ENCODE results near the gene PEX10.

Gene PEX10

GRCh38 chr1:2406451-2407041 is 5.8 kb downstream of the PEX10 start:
- Histone ChIP-seq H3K9me3 (ENCODE audit: control insufficient read depth in 2 of 2, low read length in 2 of 2) (no peaks in the 10 kb centered on the region), H3K4me1 (ENCODE audit: control insufficient read depth, insufficient read depth, low read length) (peaks cover 9% of the 10 kb centered on the region), H3K36me3 (ENCODE audit: control insufficient read depth in 2 of 2, insufficient read depth in 2 of 2, low read length in 2 of 2) (peaks cover 36 to 49% of the 10 kb centered on the region in 2 donors), H3K4me3 (ENCODE audit: low read length in 2 of 2) (no peak overlapping the region), H3K9ac (ENCODE audit: low read length in 2 of 2) (no peak overlapping the region), H3K27me3 (ENCODE audit: control insufficient read depth in 1 of 2, insufficient read depth in 2 of 2, low read length in 2 of 2) (no peaks in the 10 kb centered on the region), H3K27ac (ENCODE audit: low read length) (no peak overlapping the region)

- Histone ChIP-seq H3K27me3 (ENCODE audit: control insufficient read depth in 1 of 2, insufficient read depth in 2 of 2, low read length in 2 of 2) (no peaks in the 10 kb centered on the region), H3K4me3 (ENCODE audit: low read length in 2 of 2) (no peak overlapping the region), H3K27ac (ENCODE audit: low read length) (no peak overlapping the region), H3K4me1 (ENCODE audit: control insufficient read depth, insufficient read depth, low read length) (peaks cover 8% of the 10 kb centered on the region), H3K9me3 (ENCODE audit: control insufficient read depth in 2 of 2, low read length in 2 of 2) (no peaks in the 10 kb centered on the region), H3K36me3 (ENCODE audit: control insufficient read depth in 2 of 2, insufficient read depth in 2 of 2, low read length in 2 of 2) (peaks cover 38 to 52% of the 10 kb centered on the region in 2 donors), H3K9ac (ENCODE audit: low read length in 2 of 2) (no peak overlapping the region)
Observed at GRCh38 chr1:2405588-2406295, 6.6 kb downstream of the PEX10 start.

- Histone ChIP-seq H3K9ac (ENCODE audit: low read length in 2 of 2) (no peak overlapping the region), H3K4me3 (ENCODE audit: low read length in 2 of 2) (no peak overlapping the region), H3K36me3 (ENCODE audit: control insufficient read depth in 2 of 2, insufficient read depth in 2 of 2, low read length in 2 of 2) (peaks cover 45 to 59% of the 10 kb centered on the region in 2 donors), H3K27me3 (ENCODE audit: control insufficient read depth in 1 of 2, insufficient read depth in 2 of 2, low read length in 2 of 2) (no peaks in the 10 kb centered on the region), H3K9me3 (ENCODE audit: control insufficient read depth in 2 of 2, low read length in 2 of 2) (no peaks in the 10 kb centered on the region), H3K27ac (ENCODE audit: low read length) (peak overlapping the region; percentile 37), H3K4me1 (ENCODE audit: control insufficient read depth, insufficient read depth, low read length) (peaks cover 8% of the 10 kb centered on the region)
Observed at GRCh38 chr1:2404890-2405511, 7.4 kb downstream of the PEX10 start.

- H3K9me3 ChIP-seq (ENCODE audit: control insufficient read depth in 2 of 2, low read length in 2 of 2): no peaks in the 10 kb centered on the region
- peak overlapping the region in 1 of 2 donors; percentile 14 for H3K9ac ChIP-seq (ENCODE audit: low read length in 2 of 2)
- no peak overlapping the region for H3K4me3 ChIP-seq (ENCODE audit: low read length in 2 of 2)
- H3K36me3 ChIP-seq (ENCODE audit: control insufficient read depth in 2 of 2, insufficient read depth in 2 of 2, low read length in 2 of 2): peaks cover 52 to 66% of the 10 kb centered on the region in 2 donors
- peak overlapping the region; percentile 37 for H3K27ac ChIP-seq (ENCODE audit: low read length)
- H3K27me3 ChIP-seq (ENCODE audit: control insufficient read depth in 1 of 2, insufficient read depth in 2 of 2, low read length in 2 of 2): no peaks in the 10 kb centered on the region
- H3K4me1 ChIP-seq (ENCODE audit: control insufficient read depth, insufficient read depth, low read length): peaks cover 5% of the 10 kb centered on the region
Observed at GRCh38 chr1:2404142-2404889, 8.0 kb downstream of the PEX10 start.

GRCh38 chr1:2403273-2403672 is 9.1 kb downstream of the PEX10 start:
- H3K9me3 ChIP-seq (ENCODE audit: control insufficient read depth in 2 of 2, low read length in 2 of 2): no peaks in the 10 kb centered on the region
- peaks cover 59 to 66% of the 10 kb centered on the region in 2 donors for H3K36me3 ChIP-seq (ENCODE audit: control insufficient read depth in 2 of 2, insufficient read depth in 2 of 2, low read length in 2 of 2)
- no peak overlapping the region for H3K27ac ChIP-seq (ENCODE audit: low read length)
- H3K27me3 ChIP-seq (ENCODE audit: control insufficient read depth in 1 of 2, insufficient read depth in 2 of 2, low read length in 2 of 2): no peaks in the 10 kb centered on the region
- no peak overlapping the region for H3K9ac ChIP-seq (ENCODE audit: low read length in 2 of 2)
- no peak overlapping the region for H3K4me3 ChIP-seq (ENCODE audit: low read length in 2 of 2)
- H3K4me1 ChIP-seq (ENCODE audit: control insufficient read depth, insufficient read depth, low read length): peaks cover 5% of the 10 kb centered on the region

GRCh38 chr1:2402420-2402819 is 9.9 kb downstream of the PEX10 start:
- H3K4me1 ChIP-seq (ENCODE audit: control insufficient read depth, insufficient read depth, low read length): peaks cover 5% of the 10 kb centered on the region
- no peaks in the 10 kb centered on the region for H3K27me3 ChIP-seq (ENCODE audit: control insufficient read depth in 1 of 2, insufficient read depth in 2 of 2, low read length in 2 of 2)
- no peaks in the 10 kb centered on the region for H3K9me3 ChIP-seq (ENCODE audit: control insufficient read depth in 2 of 2, low read length in 2 of 2)
- H3K36me3 ChIP-seq (ENCODE audit: control insufficient read depth in 2 of 2, insufficient read depth in 2 of 2, low read length in 2 of 2): peaks cover 63 to 66% of the 10 kb centered on the region in 2 donors
- H3K9ac ChIP-seq (ENCODE audit: low read length in 2 of 2): no peak overlapping the region
- no peak overlapping the region for H3K27ac ChIP-seq (ENCODE audit: low read length)
- no peak overlapping the region for H3K4me3 ChIP-seq (ENCODE audit: low read length in 2 of 2)

- peaks cover 5% of the 10 kb centered on the region for H3K4me1 ChIP-seq (ENCODE audit: control insufficient read depth, insufficient read depth, low read length)
- peaks cover 62 to 70% of the 10 kb centered on the region in 2 donors for H3K36me3 ChIP-seq (ENCODE audit: control insufficient read depth in 2 of 2, insufficient read depth in 2 of 2, low read length in 2 of 2)
- no peaks in the 10 kb centered on the region for H3K27me3 ChIP-seq (ENCODE audit: control insufficient read depth in 1 of 2, insufficient read depth in 2 of 2, low read length in 2 of 2)
- H3K9ac ChIP-seq (ENCODE audit: low read length in 2 of 2): no peak overlapping the region
- H3K9me3 ChIP-seq (ENCODE audit: control insufficient read depth in 2 of 2, low read length in 2 of 2): no peaks in the 10 kb centered on the region
- H3K27ac ChIP-seq (ENCODE audit: low read length): no peak overlapping the region
- no peak overlapping the region for H3K4me3 ChIP-seq (ENCODE audit: low read length in 2 of 2)
Observed at GRCh38 chr1:2400950-2401649, 11.3 kb downstream of the PEX10 start.

GRCh38 chr1:2400576-2400909 is 11.8 kb downstream of the PEX10 start:
- H3K27me3 ChIP-seq (ENCODE audit: control insufficient read depth in 1 of 2, insufficient read depth in 2 of 2, low read length in 2 of 2): no peaks in the 10 kb centered on the region
- no peak overlapping the region for H3K27ac ChIP-seq (ENCODE audit: low read length)
- H3K4me1 ChIP-seq (ENCODE audit: control insufficient read depth, insufficient read depth, low read length): peaks cover 5% of the 10 kb centered on the region
- H3K9me3 ChIP-seq (ENCODE audit: control insufficient read depth in 2 of 2, low read length in 2 of 2): no peaks in the 10 kb centered on the region
- no peak overlapping the region for H3K4me3 ChIP-seq (ENCODE audit: low read length in 2 of 2)
- peaks cover 64 to 72% of the 10 kb centered on the region in 2 donors for H3K36me3 ChIP-seq (ENCODE audit: control insufficient read depth in 2 of 2, insufficient read depth in 2 of 2, low read length in 2 of 2)
- H3K9ac ChIP-seq (ENCODE audit: low read length in 2 of 2): no peak overlapping the region

- Histone ChIP-seq H3K4me1 (ENCODE audit: control insufficient read depth, insufficient read depth, low read length) (peaks cover 5% of the 10 kb centered on the region), H3K4me3 (ENCODE audit: low read length in 2 of 2) (no peak overlapping the region), H3K36me3 (ENCODE audit: control insufficient read depth in 2 of 2, insufficient read depth in 2 of 2, low read length in 2 of 2) (peaks cover 61 to 67% of the 10 kb centered on the region in 2 donors), H3K27me3 (ENCODE audit: control insufficient read depth in 1 of 2, insufficient read depth in 2 of 2, low read length in 2 of 2) (no peaks in the 10 kb centered on the region), H3K9me3 (ENCODE audit: control insufficient read depth in 2 of 2, low read length in 2 of 2) (no peaks in the 10 kb centered on the region), H3K9ac (ENCODE audit: low read length in 2 of 2) (no peak overlapping the region), H3K27ac (ENCODE audit: low read length) (no peak overlapping the region)
Observed at GRCh38 chr1:2399890-2400575, 12.3 kb downstream of the PEX10 start.

GRCh38 chr1:2398871-2399270 is 13.5 kb downstream of the PEX10 start:
- H3K4me1 ChIP-seq (ENCODE audit: control insufficient read depth, insufficient read depth, low read length): peaks cover 10% of the 10 kb centered on the region
- no peaks in the 10 kb centered on the region for H3K9me3 ChIP-seq (ENCODE audit: control insufficient read depth in 2 of 2, low read length in 2 of 2)
- H3K27ac ChIP-seq (ENCODE audit: low read length): no peak overlapping the region
- peaks cover 59 to 65% of the 10 kb centered on the region in 2 donors for H3K36me3 ChIP-seq (ENCODE audit: control insufficient read depth in 2 of 2, insufficient read depth in 2 of 2, low read length in 2 of 2)
- no peak overlapping the region for H3K4me3 ChIP-seq (ENCODE audit: low read length in 2 of 2)
- H3K27me3 ChIP-seq (ENCODE audit: control insufficient read depth in 1 of 2, insufficient read depth in 2 of 2, low read length in 2 of 2): no peaks in the 10 kb centered on the region
- H3K9ac ChIP-seq (ENCODE audit: low read length in 2 of 2): no peak overlapping the region
